Cardiac septum (tissue), 1 donor: ENCODE measurements around the gene RAD23B. TPM values are rescaled to one million over a fixed set of nuclear protein-coding genes. Genes with fewer than 3 reads are reported as not detected.
"Not testable (repeated sequence)": the region's sequence is repeated elsewhere in the genome, so short reads cannot be mapped to it uniquely, and the experiment has no call there.

Experiments used
- DNase-seq: peaks from one replicate; pipeline ENCODE4 v3.0.0-alpha.2; 2020; ENCODE audit warnings: low spot score
- intact Hi-C: fragments of 100-400 bp; cut with DNase I; formaldehyde crosslinking; loops from one replicate; pipeline ENCODE4 v1.14.0; 2022
- total RNA-seq: library from RNA; stranded (reverse); fragmentation: NEBNext Ultra II Directional; extraction: Animal tissue kit (Norgen Biotek cat#: 25700); gene quantifications from one replicate; pipeline ENCODE4 v1.2.1, GENCODE V29; 2021
- donor health status: DM: no; HTN: no; CAD: no.

RAD23B gene
- total RNA-seq, 1 donor from 2014 or later, result 103 TPM

DNA sequence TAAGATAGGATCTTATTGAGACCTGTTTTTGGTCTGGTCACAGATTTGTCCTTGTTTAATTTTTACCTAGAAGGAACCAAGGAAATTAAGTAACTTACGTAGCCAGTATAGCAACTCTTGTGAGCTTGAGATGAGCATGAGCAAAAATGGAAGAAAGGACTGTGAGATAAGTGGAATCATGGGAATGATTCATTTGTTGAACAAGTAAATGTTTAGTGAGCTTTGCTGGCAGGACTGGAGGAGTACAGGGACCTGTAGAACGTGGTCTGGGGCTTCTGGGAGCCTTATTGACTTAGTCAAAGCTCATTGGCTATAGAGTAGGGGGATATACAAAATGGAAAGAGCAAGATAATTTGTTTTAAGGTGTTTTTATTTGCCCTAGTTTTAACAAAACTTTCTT is 3.0 kb downstream of the RAD23B start:
- intact Hi-C loops, result loop anchor here (5.0 kb wide), 1 partner anchor 51 kb away; no protein-coding TSS in a partner anchor
- no peak for DNase-seq

- no peak for DNase-seq
- intact Hi-C loops, result loop anchor here (5.0 kb wide), 1 partner anchor 49 kb away; no protein-coding TSS in a partner anchor
Measured at GRCh38 chr9:107288701-107289100, 5.6 kb downstream of the RAD23B start.

GRCh38 chr9:107290619-107291018 is 7.5 kb downstream of the RAD23B start:
- intact Hi-C loops, result no loop called here
- DNase-seq, result no peak

DNA sequence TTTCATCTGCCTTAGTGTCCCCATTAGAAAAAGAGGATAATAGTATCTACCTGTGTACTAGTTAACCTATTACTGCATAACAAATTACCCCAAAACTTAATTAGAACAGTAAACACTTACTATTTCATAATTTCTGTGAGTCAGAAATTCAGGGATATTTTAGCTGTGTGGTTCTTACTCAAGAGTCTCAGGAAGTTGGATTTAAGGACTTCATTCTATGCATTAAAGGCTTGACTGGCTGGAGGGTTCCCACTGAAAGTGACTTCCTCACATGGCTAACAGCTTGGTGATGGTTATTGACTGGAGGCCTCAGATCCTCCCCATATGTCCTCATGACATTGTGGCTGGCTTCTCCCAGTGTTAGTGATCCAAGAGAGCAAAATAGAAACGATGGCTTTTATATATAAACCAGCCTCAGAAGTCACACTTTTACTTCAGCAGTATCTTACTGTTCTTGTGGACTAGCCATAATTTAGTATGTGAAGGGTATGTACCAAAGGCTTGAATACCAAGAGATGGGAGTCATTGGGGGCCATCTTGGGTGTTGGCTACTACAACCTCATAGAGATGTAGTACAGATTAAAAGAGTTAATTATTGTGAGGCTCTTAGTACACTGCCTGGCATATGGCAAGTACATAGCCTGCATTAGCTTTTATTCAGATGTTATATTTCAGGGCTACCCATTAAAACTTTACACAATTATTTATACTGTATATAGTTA is 9.9 kb downstream of the RAD23B start:
- intact Hi-C loops, result no loop called here
- no peak for DNase-seq

DNA sequence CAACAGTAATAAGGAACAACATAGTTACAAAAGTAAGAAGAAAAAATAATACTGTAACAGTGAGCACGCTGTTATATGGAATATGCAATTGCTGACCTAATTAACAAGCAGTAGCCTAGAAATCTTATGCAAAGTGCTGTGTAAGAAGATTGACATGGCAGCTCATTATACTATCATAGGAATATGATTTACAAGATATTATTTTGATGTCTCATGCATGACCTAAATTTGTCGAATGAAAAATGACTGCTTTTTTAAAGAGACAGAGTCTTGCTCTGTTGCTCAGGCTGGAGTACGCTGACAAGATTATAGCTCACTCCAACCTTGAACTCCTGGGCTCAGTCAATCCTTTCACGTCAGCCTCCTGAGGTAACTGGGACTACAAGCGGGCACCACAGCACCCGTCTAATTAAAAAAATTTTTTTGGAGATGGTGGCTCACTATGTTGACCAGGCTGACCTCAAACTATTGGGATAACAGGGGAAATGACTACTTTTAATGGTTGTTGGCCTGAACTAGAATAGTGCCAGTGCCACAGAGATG is 10.5 kb downstream of the RAD23B start:
- intact Hi-C loops, result no loop called here
- no peak for DNase-seq

DNA sequence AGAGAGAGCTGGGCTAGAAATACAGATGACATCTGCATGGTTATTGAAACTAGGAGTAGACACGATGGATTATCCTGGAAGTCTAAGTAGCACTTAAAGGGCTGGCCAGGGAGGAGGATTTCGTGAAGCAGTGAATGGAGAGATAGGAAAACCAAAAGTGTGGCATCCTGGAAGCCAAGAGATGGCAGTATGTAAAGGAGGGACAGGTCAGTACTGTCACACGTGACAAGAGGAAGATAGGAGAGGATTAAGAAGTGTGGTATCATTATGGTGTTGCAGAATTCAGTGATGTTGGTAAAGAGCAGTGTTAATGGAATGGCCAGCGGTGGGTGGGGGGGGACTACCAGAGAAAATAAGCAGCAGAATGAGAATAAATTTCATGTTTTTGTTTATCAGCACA is 11.7 kb downstream of the RAD23B start:
- intact Hi-C loops, result no loop called here
- no peak for DNase-seq

GRCh38 chr9:107295995-107296394 is 12.9 kb downstream of the RAD23B start:
- no peak for DNase-seq
- intact Hi-C loops, result no loop called here

DNA sequence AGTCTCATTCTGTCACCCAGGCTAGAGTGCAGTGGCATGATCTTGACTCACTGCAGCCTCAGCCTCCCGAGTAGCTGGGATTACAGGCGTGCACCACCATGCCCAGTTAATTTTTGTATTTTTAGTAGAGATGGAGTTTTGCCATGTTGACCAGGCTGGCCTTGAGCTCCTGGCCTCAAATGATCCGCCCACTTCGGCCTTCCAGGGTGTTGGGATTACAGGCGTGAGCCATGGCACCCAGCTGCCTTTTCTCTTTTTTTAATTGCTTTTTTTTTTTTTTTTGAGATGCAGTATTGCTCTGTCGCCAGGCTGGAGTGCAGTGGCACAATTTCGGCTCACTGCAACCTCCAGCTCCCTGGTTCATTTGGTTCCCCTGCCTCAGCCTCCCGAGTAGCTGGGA is 13.5 kb downstream of the RAD23B start:
- DNase-seq, intact Hi-C loops: not testable (repeated sequence)

- no peak for DNase-seq
- intact Hi-C loops, result no loop called here
Measured at GRCh38 chr9:107299437-107299836, 16.4 kb downstream of the RAD23B start.

DNA sequence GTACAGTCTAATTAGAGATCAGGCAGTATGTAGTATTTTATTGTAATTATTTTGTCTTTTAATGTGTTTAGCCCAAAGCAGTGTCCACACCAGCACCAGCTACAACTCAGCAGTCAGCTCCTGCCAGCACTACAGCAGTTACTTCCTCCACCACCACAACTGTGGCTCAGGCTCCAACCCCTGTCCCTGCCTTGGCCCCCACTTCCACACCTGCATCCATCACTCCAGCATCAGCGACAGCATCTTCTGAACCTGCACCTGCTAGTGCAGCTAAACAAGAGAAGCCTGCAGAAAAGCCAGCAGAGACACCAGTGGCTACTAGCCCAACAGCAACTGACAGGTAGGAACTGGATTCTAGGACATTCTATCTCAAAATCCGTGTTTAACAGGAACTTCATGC is 23.2 kb downstream of the RAD23B start:
- no peak for DNase-seq
- intact Hi-C loops, result no loop called here

GRCh38 chr9:107307331-107307730 is 24.3 kb downstream of the RAD23B start:
- intact Hi-C loops, result no loop called here
- DNase-seq, result no peak

DNA sequence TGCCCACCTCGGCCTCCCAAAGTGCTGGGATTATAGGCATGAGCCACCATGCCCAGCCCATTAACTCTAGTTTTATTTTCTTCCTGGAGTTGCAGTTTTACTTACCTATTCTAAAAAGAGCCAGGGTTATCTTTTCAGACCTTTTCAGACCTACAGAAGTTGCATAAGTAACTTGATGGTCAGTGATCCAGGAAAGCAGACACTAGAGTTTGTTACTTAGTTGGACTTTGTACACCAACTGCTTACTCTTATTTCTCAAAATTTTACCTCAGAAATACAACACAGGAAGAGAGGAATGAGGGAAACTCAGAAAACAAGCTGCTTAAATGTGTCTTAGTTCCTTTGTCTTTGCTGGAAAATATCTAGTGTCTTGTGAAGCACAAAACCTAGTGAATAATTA is 25.4 kb downstream of the RAD23B start:
- intact Hi-C loops, result no loop called here
- DNase-seq, result no peak

- DNase-seq, result no peak
- intact Hi-C loops, result no loop called here
Measured at GRCh38 chr9:107309271-107309670, 26.2 kb downstream of the RAD23B start.

GRCh38 chr9:107312376-107313050 is 29.4 kb downstream of the RAD23B start:
- DNase-seq, result no peak
- intact Hi-C loops, result no loop called here

GRCh38 chr9:107313555-107314096 is 30.5 kb downstream of the RAD23B start:
- no peak for DNase-seq

GRCh38 chr9:107314763-107315162 is 31.7 kb downstream of the RAD23B start:
- intact Hi-C loops, result no loop called here
- no peak for DNase-seq

More at GRCh38 chr9:107313555-107314096, 30.5 kb downstream of the RAD23B start:
- intact Hi-C loops, result no loop called here

- DNase-seq, result no peak
- intact Hi-C loops, result no loop called here
Measured at GRCh38 chr9:107316795-107317661, 33.9 kb downstream of the RAD23B start.

GRCh38 chr9:107322643-107323042 is 39.6 kb downstream of the RAD23B start:
- intact Hi-C loops, result no loop called here
- DNase-seq, result no peak

GRCh38 chr9:107323836-107324585 is 40.9 kb downstream of the RAD23B start:
- intact Hi-C loops, result no loop called here
- no peak for DNase-seq
